HG02885 (cell line): Measurements from ENCODE around the gene PSMA7.

Source experiments
- ATAC-seq: cut with Tn5 transposase; IDR thresholded peaks from one replicate; pipeline ENCODE4 v1.9.1; 2021; ENCODE audit warnings: mild to moderate bottlenecking; ENCODE audit not compliant: unreplicated experiment, poor library complexity

Gene PSMA7

DNA sequence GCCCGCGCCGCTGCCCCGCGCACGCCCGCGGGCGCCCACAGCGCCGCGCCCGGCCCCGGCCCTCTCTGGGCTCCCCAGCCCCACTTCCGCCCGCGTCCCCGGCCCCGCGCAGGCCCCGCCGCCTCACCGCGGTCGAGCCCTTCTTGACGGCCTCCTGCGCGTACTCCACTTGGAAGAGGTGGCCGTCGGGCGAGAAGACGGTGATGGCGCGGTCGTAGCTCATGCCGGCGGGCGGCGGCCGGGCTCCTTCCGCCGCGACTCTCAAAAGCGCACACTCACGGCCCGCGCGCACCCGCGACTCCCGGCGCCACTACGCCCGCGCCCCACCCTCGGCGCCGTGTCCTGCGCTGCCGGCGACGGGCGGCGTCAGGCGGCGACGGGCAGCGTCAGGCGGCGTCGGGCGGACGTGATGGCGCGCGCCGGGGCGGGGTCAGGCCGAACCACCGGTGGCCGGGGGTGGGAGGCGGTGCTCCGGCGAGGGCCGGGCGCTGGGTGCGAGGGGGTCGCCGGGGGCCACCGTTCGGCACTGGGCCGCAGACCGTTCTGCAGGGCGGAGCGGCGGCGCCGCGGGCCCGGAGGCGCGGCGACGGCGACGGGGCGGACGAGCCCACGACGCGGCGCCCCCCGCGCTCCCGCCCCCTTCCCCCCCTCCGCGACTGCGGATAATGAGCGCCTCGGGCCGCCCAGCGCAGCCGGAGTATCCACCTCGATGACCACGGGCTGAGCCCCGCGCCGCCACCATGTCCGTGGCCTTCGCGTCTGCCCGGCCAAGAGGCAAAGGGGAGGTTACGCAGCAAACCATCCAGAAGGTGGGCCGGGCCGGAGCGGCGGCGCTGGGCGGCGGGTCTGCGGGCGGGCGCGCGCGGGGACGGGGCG lies at the start of gene PSMA7, which contains the start of gene SS18L1:
PSMA7 (minus strand) TSS at position 314 of the 876 bp plus-strand sequence; CDS start at position 223, 91 bp downstream.
SS18L1 (plus strand) TSS at position 689 of the 876 bp plus-strand sequence; CDS start at position 741, 52 bp downstream.
- ATAC-seq, result peak; percentile 74

DNA sequence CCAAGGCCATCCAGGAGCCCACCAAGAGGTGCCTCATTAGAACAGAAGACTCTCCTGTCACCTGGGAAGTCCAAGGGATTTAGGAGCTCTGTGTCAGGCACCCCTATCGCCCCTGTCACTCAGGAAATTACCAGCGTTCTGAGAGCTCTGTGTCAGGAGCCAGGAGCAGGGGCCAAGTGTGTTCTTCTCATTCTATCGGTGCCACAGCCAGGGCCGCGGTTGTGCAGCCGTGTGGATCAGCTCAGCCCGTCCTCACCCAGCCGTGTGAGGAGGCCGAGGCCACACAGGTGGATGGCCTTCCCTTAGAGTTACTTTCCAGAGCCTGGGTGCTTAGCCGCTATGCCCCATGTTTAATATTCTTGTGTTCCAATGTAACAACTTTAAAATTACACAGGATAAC lies 49.4 kb upstream of the PSMA7 start:
- no peak for ATAC-seq

DNA sequence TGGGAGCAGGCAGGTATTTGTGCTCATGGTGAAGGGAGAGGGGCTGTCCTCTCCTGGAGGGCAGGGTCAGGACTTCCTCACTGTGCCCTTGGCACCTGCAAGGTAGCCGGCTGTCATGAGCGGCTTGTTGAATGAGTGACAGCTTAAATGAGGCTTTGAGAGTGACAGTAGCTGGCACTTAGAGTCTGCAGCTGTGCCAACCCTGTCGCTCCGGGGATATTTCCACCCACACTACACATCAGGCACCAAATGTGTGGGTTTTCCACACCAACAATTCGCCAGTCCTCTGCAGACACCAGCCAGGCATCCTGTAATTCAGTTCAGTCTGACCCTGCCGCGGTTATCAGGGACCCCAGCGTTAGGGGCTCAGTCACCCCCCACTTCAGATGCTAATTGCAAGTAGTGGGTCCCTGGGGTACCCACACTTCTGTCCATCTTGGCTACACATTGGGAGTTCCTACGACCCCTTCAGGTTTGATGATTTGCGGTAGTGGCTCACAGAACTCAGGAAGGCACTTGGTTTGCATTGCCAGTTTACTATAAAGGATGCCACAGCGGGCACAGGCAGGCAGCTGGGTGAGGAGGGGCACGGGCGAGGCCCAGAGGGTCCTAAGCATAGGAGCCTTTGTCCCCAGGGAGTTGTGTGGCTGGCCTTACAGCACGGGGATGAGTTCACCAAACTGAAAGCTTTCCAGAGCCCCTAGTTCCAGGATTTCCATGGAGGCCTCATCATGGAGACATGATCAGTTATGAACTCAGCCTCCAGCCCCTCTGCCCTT lies 48.8 kb upstream of the PSMA7 start:
- no peak for ATAC-seq

DNA sequence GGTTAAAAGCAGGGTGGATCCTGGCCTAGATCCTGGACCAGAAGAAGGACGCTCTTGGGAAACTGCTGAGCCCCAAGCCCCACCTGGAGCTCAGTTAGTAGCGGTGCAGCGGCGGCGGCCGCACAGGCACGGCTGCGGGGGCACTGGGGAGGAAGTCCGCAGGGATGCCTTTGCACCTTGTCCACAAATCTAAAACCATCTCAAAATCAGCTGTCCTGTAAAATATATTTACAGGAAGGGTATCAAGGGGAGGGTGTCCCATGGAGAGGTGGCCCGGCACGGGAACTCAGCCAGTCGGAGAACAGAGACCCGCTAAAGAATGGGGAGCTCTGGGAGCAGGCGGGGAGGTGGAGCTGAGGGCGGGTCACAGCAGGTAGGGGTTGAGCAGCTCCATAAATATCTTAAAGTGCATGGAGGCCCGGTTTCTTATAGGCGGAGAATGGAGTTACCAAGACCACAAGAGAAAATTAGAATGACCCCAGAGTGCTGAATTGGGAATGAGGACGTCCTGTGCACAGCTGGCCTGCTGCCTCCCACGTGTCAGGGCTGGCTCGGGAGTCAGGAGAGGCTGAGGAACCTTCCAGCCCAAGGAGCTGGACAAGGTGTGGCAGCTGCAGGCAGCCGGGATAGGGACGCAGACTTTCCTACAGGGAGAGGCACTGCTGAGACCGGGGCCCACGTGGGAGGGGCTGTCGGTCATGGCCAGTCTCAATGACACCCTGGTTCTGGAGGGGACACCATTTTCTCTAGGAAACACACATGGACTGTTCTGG lies 47.6 kb upstream of the PSMA7 start:
- no peak for ATAC-seq

DNA sequence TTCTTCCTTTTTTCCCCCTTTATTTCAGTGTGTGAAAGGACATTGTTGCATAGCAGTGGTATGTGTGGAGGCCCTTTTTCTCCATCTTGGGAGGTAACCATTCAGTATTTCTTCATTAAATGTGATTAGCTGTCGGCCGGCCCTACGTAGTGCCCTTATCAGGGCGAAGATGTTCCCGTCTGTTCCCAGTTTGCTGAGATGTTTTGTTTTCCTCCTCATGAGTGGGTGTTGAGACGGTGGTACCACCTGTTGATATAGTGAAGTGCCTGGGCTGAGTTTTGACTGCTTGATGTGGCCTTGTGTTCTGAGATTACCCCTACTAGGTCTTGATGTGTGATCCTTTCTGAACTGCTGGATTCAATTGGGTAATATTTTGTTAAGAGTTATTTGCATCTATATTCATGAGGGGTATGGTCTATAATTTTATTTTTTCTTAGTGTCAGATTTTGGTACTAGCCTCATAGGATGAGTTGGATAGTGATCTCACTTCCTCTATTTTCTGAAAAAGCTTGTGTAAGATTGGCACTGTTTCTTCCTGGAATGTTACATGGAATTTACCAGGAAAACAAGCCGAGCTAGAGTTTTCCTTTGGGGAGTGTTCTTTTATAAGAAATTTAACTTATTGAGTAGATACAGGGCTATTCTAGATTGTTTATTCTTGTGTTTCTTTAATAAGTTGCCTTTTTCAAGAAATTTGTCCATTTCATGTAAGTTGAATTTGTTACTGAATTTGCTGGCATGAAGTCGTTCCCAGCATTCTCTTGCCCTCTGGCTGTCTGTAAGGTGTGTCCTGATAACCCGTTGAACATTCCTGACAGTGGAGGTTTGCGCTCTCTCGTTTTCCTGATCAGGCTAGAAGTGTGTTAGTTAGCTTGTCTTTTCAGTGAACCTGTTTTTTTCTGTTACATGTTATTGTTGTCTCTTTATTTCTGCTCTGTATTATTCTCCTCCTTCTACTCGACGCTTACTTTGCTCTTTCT lies 44.0 kb upstream of the PSMA7 start:
- no peak for ATAC-seq

DNA sequence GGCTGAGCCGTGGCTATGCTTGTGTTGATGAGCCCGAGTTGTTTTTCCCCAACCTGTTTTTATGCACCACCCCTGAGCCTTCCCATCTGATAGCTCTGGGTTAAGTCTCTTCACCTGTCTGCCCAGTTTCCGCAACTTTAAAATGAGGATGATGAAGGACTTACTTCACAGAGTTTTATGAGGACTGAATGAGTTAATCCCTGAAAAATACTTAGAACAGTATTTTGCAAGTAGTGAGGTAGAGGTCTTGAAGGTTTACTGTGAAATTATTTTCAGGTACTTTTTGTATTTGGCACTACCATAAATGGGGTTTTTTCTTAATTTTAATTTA lies 42.9 kb upstream of the PSMA7 start:
- ATAC-seq, result no peak

DNA sequence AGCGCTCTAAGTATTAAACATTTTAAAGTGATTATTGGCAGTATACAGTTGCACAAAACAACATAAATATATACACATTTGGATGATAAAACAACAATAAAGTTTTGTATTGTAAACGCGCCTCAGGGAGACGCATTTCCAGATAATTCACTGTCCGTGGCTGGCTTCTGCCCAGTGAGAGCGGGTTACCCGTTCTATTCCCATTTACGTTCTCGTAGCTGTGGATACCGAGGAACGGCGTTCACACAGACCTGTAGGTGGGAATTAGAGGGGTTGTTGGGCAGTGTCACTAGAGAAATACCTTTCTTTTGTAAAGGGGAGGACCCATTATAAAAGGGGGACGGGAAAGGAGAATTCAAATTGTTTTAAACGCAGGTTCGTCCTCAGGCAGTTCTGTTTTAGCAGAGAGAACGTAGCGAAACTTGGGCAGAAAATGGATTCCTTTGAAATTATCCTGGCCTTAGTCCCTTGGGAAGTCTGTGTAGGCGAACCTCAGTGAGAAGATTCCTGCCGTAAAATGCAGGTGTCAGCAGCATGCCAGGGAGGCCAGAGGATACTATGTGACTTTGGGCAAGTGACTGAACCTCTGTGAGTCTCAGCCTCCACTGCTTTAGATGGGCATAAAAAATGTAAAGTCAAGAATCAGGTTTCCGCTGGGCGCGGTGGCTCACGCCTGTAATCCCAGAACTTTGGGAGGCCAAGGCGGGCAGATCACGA lies 40.4 kb upstream of the PSMA7 start:
- ATAC-seq, result no peak

DNA sequence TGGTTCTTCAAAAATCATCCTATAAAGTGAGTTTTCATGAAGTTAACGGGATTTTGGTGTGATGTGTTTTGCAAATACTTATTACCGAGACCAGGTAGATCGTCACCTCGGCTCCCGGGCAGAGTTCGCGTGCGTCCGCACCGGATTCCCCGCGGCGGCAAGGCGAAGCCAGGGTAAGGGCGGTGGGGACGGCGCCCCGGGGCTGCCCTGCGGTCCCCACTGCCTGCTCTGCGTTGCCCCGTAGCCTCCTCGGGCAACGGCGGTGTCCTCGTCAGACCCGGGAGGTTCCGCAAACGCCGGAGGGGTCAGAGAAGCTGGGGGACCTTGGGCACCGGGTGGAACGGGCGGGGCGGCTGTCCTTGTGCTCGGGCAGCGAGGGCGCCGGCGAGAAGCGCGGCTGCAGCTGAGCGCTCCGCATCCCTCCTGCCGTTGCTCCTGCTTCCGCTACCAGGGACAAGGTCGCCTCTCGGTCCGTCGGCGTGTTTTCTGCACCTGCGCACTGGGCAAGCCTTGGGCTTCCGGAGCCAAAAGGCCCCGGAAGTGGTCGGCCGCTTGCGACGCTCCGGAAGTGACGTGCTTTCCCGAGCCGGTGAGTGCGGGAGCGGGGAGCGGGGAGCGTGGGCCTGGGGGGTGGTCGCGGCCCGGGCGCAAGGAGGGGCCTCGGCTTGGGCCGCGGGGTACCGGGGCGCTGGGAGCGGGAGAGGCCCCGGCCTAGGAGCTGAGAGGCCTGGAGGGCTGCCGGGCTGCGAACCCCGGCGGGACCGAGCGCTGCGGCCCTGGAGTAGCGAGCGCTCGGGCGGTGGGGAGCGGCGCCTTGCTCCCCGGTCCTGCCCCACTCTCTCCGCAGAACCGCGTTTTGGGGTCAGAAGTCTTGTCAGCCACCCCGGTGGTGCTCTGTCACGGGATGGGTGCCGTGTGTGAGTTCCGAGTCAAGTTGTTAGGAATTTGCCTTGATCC lies 39.6 kb upstream of the PSMA7 start, which contains the start of gene MTG2:
MTG2 (plus strand) TSS at position 560 of the 957 bp plus-strand sequence. CDS start 10,393 bp downstream, outside the sequence.
- ATAC-seq, result peak; percentile 94

DNA sequence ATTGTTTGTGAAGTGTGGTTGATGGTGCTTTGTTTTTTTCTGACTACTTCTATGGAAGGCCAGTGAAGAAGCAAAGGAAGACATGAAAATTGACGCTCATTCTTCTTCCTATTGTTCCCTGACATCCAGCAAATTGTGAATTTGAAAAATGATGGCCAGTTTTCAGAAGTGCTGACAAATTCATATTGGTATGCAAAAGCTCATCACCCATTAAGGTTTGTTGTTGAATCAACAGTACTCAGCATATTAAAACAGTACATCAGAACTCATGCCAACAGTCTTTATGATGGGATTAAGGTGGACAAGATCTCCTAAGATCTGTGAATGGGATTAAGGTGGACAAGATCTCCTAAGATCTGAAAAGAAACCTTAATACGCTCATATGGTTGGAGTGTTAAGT lies 38.6 kb upstream of the PSMA7 start:
- ATAC-seq, result no peak

DNA sequence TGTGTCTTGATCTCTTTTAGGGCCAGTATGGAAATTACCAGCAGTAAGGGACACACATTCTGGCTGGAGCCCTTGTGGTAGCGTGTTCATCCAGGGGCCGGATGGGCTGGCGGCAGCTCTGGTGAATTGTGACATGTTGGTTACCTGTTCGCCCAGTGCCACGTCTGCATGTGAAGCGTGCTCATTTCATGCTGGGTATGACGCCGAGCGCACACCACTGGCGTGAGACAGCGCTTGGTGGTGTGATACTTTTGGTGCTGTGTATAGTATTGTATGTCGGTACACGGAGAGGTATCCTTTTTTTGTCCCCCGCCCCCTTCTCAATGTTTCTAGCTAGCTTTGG lies 35.9 kb upstream of the PSMA7 start:
- ATAC-seq, result no peak

DNA sequence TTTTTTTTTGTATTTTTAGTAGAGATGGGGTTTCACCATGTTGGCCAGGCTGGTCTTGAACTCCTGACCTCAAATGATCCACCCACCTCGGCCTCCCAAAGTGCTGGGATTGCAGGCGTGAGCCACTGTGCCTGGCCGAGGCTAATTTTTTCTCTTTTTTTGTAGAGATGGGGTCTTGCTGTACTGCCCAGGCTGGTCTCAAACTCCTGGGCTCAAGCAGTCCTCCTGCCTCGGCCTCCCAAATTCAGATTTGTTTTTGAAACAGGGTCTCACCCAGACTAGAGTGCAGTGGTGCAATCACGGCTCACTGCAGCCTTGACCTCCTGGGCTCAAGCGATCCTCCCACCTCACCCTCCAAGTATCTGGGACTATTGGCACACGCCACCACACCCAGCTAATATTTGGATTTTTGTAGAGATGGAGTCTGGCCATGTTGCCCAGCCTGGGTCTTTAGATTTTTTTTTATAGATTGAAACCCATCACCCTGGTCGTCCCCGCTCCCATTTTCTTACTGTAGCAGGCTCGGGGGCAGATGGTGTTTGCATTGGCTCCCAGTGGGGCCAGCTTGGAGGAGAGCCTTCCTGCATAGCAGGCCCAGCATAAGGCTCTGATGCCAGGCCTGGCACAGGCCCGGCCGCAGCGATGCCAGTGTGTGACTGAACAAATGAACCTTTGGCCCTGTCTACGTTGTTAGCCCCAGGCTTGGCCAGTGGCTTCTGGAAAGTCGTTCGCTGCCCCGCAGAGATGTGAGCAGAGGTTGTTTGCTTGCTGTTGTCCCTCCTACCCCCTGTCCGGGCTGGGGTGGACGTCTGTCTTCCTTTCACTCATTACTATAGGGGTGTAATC lies 35.3 kb upstream of the PSMA7 start:
- no peak for ATAC-seq

DNA sequence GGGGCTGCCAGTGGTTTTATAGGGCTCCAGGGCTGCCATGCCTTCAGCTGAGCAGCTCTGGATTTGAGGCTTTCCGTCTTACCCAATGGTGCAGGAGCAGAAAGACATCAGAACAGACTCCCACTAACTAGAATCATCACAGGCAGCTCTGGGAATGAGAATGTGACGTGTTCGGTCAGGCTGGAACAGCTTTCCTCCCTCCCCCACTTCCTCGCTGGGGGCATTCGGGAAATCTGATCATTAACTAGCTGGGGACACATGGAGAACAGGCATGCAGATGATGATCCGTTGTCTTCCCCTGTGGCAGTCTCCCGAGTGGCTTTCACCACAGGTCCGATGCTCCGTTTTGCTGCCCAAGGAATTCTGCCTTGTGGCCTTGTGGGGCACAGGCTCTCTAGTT lies 34.1 kb upstream of the PSMA7 start:
- no peak for ATAC-seq

DNA sequence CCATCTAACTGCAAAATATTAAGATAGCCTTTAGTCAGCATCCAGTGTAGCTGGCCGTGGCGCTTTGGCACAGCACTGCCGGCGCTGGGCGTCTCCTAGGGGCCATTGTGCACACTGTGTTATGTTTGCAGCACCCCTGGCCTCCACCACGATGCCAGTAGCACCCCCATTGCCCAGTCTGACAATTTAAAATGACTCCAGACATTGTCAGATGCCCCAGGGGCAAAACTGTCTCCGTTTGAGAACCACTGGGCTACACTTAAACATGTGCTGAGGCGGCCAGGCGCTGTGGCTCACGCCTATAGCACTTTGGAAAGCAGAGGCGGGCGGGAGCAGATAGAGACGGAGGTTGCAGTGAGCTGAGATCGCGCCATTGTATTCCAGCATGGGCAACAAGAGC lies 33.7 kb upstream of the PSMA7 start:
- no peak for ATAC-seq

DNA sequence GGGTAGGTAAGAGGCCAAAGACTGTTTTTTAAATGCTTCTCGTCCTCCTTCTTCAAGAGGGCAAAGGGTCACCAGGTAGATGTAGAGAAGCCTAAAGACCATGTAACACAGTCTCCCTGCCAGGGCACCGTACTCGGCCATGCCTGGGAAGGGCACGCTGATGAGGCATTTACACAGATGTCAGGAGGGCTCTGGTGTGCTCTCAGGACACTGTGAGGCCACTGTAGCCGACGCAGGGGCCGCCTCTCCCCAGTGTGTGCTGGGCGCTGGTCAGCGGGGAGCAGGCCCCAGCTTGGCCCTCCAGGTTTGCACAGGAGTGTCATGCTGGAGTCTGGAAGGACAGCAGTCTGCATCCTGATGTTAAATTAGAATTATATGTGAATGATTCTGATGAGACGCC lies 32.5 kb upstream of the PSMA7 start:
- no peak for ATAC-seq

DNA sequence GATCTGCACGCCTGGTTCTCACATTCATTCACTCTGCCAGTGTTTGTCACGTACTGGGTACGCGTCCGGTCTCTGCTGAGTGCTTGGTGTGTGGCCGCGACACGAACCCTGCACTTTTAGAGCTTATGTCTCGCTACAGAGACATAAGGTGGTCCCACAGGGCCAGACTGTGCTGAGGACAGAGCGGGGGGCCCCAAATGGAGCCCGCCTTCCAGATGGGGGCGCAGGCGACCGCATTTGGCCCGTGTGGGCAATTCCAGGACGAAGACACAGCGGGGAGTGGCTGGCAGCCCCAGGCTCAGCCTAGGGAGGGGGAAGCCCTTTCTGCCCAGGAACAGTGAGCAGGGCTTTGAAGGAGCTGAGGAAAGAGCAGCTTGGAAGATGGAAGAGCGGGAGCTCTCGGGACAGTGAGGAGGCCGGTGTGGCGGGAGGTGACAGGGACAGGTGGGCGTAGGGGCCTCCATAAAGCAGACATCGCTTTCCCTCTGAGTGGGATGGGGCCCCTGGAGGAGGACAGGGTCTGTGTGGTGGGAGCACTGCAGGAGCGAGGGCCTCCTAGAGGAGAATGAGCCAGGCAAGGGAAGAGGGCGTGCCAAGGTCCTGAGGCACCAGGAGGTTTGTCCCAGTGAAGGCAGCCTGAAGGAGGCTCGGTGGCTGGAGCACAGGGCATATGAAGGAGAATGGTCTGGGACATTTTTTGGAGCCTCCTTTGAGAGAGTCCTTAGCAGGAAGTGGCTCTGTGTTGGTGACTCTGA lies 31.9 kb upstream of the PSMA7 start:
- no peak for ATAC-seq
